ENCODE data around the gene SPATA9. TPM values are rescaled to one million over a fixed set of nuclear protein-coding genes. Genes with fewer than 3 reads are reported as not detected.

The SPATA9 gene
- polyA plus RNA-seq, 1 donor = 1.4 TPM

DNA sequence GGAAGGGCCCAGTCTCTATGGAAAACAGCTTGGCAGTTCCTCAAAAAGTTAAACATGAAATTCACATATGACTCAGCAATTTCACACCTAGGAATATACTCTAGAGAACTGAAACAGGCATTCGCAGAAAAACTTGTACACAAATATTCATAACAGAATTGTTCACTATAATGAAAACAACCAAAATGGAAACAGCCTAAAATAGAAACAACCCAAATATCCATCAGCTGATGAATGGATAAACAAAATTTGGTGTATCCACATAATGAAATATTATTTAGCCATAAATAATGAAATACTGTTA, 67.7 kb downstream of the SPATA9 start:
- DNase-seq = no peak

DNA sequence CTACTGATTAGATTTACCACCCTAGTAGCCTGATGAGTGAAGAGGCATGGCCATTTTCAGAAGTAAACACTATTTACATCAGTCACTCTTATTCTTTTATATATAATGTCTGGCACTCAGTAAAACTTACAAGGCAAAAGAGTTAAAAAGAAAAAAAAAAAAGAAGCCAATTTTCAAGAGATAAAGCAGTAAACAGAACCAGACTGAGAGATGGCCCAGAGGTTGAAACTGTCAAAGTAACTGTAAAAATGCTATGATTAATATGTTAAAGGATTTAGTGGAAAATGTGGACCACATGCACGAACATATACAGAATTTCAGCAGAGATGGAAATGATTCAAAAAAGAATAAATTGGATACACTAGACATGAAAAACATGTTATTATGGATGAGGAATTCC, 69.3 kb downstream of the SPATA9 start:
- no peak for DNase-seq

DNA sequence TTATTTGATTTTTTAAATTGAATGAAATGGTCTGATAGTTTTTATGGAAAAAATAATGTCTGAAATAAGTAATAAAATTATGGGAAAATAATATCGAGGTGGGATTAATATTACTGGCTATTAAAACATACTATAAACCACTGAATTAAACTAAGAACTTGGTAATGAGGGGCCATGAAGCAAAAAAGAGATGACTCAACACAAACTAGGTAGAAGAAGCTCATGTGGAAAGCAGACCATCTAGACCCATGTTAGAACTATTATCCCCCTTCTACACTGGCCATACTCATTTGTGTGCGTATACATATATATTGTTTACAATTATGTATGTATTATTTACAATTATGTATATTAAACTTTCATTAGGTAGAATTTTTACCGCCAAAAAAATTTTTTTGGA, 71.4 kb downstream of the SPATA9 start:
- no peak for DNase-seq

DNA sequence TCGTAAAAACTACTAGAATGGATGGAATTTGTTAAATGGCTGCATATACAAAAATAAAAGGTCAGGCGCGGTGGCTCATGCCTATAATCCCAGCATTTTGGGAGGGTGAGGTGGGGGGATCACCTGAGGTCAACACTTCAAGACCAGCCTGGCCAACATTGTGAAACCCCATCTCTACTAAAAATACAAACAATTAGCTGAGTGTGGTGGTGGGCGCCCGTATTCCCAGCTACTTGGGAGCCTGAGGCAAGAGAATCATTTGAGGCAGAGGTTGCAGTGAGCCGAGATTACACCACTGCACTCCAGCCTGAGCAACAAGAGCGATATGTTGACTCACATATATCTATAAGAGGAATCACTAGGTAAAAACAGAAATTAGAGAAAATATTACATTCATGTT, 72.2 kb downstream of the SPATA9 start:
- DNase-seq = no peak

DNA sequence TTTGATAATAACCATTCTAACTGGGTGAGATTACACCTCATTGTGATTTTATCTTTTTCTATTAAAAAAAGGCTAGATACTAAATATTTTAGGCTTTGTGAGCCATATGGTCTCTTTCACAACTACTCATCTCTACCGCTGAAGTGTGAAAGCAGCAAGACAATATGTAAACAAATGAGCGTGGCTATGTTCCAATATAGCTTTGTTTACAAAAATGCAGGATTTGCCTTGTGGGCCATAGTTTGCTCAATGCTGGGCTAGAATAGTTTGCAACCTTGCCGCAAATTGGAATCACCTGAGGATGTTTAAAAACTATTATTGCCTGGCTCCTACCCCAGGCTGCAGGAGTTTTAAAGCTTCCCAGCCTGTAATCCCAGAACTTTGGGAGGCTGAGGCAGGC, 73.1 kb downstream of the SPATA9 start:
- no peak for DNase-seq

Other genes with a start within 250 kb of the SPATA9 start
- gene SKIC3, start 128.0 kb downstream of the SPATA9 start, polyA plus RNA-seq (ENCODE audit: insufficient read length) = 58.1 TPM
- 10.0 TPM for gene ARSK, start 127.9 kb downstream of the SPATA9 start, polyA plus RNA-seq (ENCODE audit: insufficient read length)
- 0.22 TPM for gene GPR150, start 62.9 kb downstream of the SPATA9 start, polyA plus RNA-seq (ENCODE audit: insufficient read length)
- gene RFESD, start 36.2 kb downstream of the SPATA9 start, polyA plus RNA-seq (ENCODE audit: insufficient read length) = 3.6 TPM
- gene RHOBTB3, start 48.3 kb upstream of the SPATA9 start, polyA plus RNA-seq (ENCODE audit: insufficient read length) = 96.9 TPM
- gene GLRX, start 139.7 kb upstream of the SPATA9 start, polyA plus RNA-seq (ENCODE audit: insufficient read length) = 11.3 TPM

All from hindlimb muscle (tissue), 1 donor.